Liver (tissue), 9 donors: ENCODE data around the gene TRIM41. TPM values are rescaled to one million over a fixed set of nuclear protein-coding genes. Genes with fewer than 3 reads are reported as not detected.
"Not testable (repeated sequence)": the region's sequence is repeated elsewhere in the genome, so short reads cannot be mapped to it uniquely, and the experiment has no call there.

Experiments used
- DNase-seq: peaks from one replicate; pipeline ENCODE4 v3.0.0-alpha.2; 2017; ENCODE audit warnings: low spot score
- H3K27ac ChIP-seq, 2 donors: one replicate each; pipeline ENCODE4 v1.7.0; 2013; ENCODE audit warnings: inconsistent platforms in 2 of 2, low read length in 2 of 2, control low read depth in 1 of 2, low read depth in 1 of 2, mild to moderate bottlenecking in 1 of 2
- H3K27me3 ChIP-seq, 4 donors: one replicate each; pipeline versions ENCODE4 v1.6.1 to v1.7.0; 2013; ENCODE audit warnings: low read length in 3 of 4, inconsistent platforms in 1 of 4, mild to moderate bottlenecking in 1 of 4, moderate library complexity in 1 of 4; ENCODE audit not compliant: control insufficient read depth in 4 of 4, insufficient read depth in 4 of 4
- H3K36me3 ChIP-seq, 4 donors: one replicate each; pipeline versions ENCODE4 v1.6.1 to v1.7.0; 2013; ENCODE audit warnings: low read length in 3 of 4, mild to moderate bottlenecking in 3 of 4, low read depth in 1 of 4, moderate library complexity in 1 of 4; ENCODE audit not compliant: control insufficient read depth in 4 of 4, insufficient read depth in 3 of 4
- H3K4me1 ChIP-seq, 4 donors: one replicate each; pipeline versions ENCODE4 v1.6.1 to v1.7.0; 2013; ENCODE audit warnings: low read length in 3 of 4, mild to moderate bottlenecking in 3 of 4, moderate library complexity in 1 of 4; ENCODE audit not compliant: control insufficient read depth in 4 of 4, insufficient read depth in 4 of 4
- H3K4me3 ChIP-seq, 3 donors: one replicate each; pipeline versions ENCODE4 v1.6.1 to v1.7.0; 2013; ENCODE audit warnings: low read length in 3 of 3, control low read depth in 1 of 3, low read depth in 1 of 3, mild to moderate bottlenecking in 1 of 3
- H3K9ac ChIP-seq, 2 donors: one replicate each; pipeline ENCODE4 v1.7.0; 2013; ENCODE audit warnings: low read length in 2 of 2, mild to moderate bottlenecking in 2 of 2, moderate library complexity in 2 of 2, control low read depth in 1 of 2, low read depth in 1 of 2
- H3K9me3 ChIP-seq, 4 donors: one replicate each; pipeline versions ENCODE4 v1.6.1 to v1.7.0; 2013; ENCODE audit warnings: low read length in 3 of 4; ENCODE audit not compliant: control insufficient read depth in 4 of 4
- EGR1 ChIP-seq, 2 donors: IDR thresholded peaks; 2 replicates each; pipeline ENCODE4 v1.6.1; 2016 to 2018; ENCODE audit warnings: antibody characterized with exemption in 2 of 2, low read depth in 2 of 2
- FOXA1 ChIP-seq: IDR thresholded peaks from 2 replicates; pipeline ENCODE4 v1.6.1; 2016; ENCODE audit warnings: antibody characterized with exemption
- FOXA2 ChIP-seq: IDR thresholded peaks from 2 replicates; pipeline ENCODE4 v1.6.1; 2016; ENCODE audit warnings: antibody characterized with exemption
- GABPA ChIP-seq, 2 donors: IDR thresholded peaks in 1 of 2; conservative IDR thresholded peaks in 1 of 2; 2 replicates each; pipeline ENCODE4 v1.6.1; 2016; ENCODE audit warnings: antibody characterized with exemption in 2 of 2, mild to moderate bottlenecking in 1 of 2, moderate library complexity in 1 of 2
- HNF4A ChIP-seq, 2 donors: conservative IDR thresholded peaks; 2 replicates each; pipeline ENCODE4 v1.6.1; 2016; ENCODE audit warnings: antibody characterized with exemption in 2 of 2, mild to moderate bottlenecking in 2 of 2
- HNF4G ChIP-seq: IDR thresholded peaks from 2 replicates; pipeline ENCODE4 v1.6.1; 2016; ENCODE audit warnings: antibody characterized with exemption
- JUND ChIP-seq, 2 donors: IDR thresholded peaks; 2 replicates each; pipeline ENCODE4 v1.6.1; 2016; ENCODE audit warnings: antibody characterized with exemption in 2 of 2
- NR2F2 ChIP-seq: IDR thresholded peaks from 2 replicates; pipeline ENCODE4 v1.6.1; 2016; ENCODE audit warnings: antibody characterized with exemption
- RAD21 ChIP-seq, 2 donors: IDR thresholded peaks; 2 replicates each; pipeline ENCODE4 v1.6.1; 2016; ENCODE audit warnings: antibody characterized with exemption in 2 of 2, mild to moderate bottlenecking in 2 of 2
- RXRA ChIP-seq, 2 donors: IDR thresholded peaks; 2 replicates each; pipeline ENCODE4 v1.6.1; 2017 to 2018; ENCODE audit warnings: antibody characterized with exemption in 2 of 2, mild to moderate bottlenecking in 1 of 2
- SP1 ChIP-seq: IDR thresholded peaks from 2 replicates; pipeline ENCODE4 v1.6.1; 2018; ENCODE audit warnings: antibody characterized with exemption, mild to moderate bottlenecking
- TAF1 ChIP-seq: conservative IDR thresholded peaks from 2 replicates; pipeline ENCODE4 v1.6.1; 2016; ENCODE audit warnings: antibody characterized with exemption, mild to moderate bottlenecking
- YY1 ChIP-seq: IDR thresholded peaks from 2 replicates; pipeline ENCODE4 v1.6.1; 2016; ENCODE audit warnings: antibody characterized with exemption, mild to moderate bottlenecking
- WGBS: extraction: QIAGEN DNeasy Blood & Tissue Kit; methylation state at CpG from one replicate; pipeline ENCODE4 v1.1.7; 2013; 5-methylcytosine and 5-hydroxymethylcytosine counted together
- polyA plus RNA-seq, 2 donors: library from polyadenylated mRNA; stranded (reverse) in 1 of 2; unstranded in 1 of 2; fragments of 200-250 nt in 1 of 2; fragments of >200 nt in 1 of 2; fragmentation: Nextera tagmentation in 1 of 2; extraction: Ambion mirVana in 1 of 2; gene quantifications; one replicate each; pipeline versions ENCODE4 v1.2.1 to v1.2.3, GENCODE V29; 2013 to 2015
- total RNA-seq, 2 donors: library from RNA; depleted of rRNA; stranded (reverse); fragments of >200 nt; gene quantifications; one replicate each; pipeline ENCODE4 v1.2.3, GENCODE V29; 2014
- TF ChIP-seq, protein P1 (sequence below): fragments of 150-350 bp; IDR thresholded peaks from 2 replicates; pipeline ENCODE4 v1.5.1; 2017; ENCODE audit warnings: improper control_type of control experiment, low read depth, low read length; ENCODE audit not compliant: missing input control
- TF ChIP-seq, protein P2 (sequence below): IDR thresholded peaks from 2 replicates; pipeline ENCODE4 v1.6.1; 2016; ENCODE audit warnings: antibody characterized with exemption, mild to moderate bottlenecking
- TF ChIP-seq, protein P3 (sequence below): IDR thresholded peaks from 2 replicates; pipeline ENCODE4 v1.6.1; 2016; ENCODE audit warnings: antibody characterized with exemption
- TF ChIP-seq, protein P4 (sequence below): IDR thresholded peaks from 2 replicates; pipeline ENCODE4 v1.6.1; 2016; ENCODE audit warnings: antibody characterized with exemption
- TF ChIP-seq, protein P5 (sequence below): IDR thresholded peaks from 2 replicates; pipeline ENCODE4 v1.6.1; 2016; ENCODE audit warnings: antibody characterized with exemption
- donor health status: healthy.
- donor health status: healthy.
- donor health status: healthy.
- donor health status: healthy.
- donor health status: healthy.

TRIM41 gene
- total and polyA plus RNA-seq, 4 donors = 2.8 to 14.1 (median 11.0) TPM

DNA sequence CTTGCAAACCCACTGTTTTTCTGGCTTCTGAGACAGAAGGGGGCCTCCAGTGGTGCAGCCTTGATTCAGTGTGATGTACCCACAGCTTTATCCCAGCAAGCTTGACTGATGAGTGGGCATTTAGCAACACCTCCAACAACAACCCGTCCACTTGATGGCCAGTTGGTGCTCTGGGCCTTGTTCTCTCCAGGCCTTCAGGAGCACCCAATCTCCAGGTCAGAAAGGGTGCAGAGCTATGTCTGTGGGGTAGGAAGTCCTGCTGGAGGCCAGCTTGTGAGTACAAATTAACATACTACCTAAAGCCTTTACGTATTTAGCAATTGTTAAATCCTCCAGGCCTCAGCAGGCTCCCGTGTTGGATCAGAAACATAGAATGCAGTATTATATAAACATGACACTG is 48.0 kb downstream of the TRIM41 start:
- WGBS = 93% methylated on average over 3 of the region's 3 CpGs
- no peak for DNase-seq
- Histone ChIP-seq H3K36me3 (no peaks in the 10 kb centered on the region), H3K9ac (no peak overlapping the region), H3K4me3 (no peak overlapping the region), H3K27ac (no peak overlapping the region), H3K9me3 (no peaks in the 10 kb centered on the region), H3K27me3 (no peaks in the 10 kb centered on the region), H3K4me1 (peaks cover 0 to 3% (median 0%) of the 10 kb centered on the region in 4 donors)
- no peak for TF ChIP-seq SP1
- TF ChIP-seq RXRA (IDR thresholded peaks at IDR 0.05) = no peak
- TF ChIP-seq RAD21 (IDR thresholded peaks at IDR 0.05) = no peak
- no peak for TF ChIP-seq YY1
- no peak for TF ChIP-seq NR2F2
- TF ChIP-seq JUND (IDR thresholded peaks at IDR 0.05) = no peak
- no peak for TF ChIP-seq FOXA1
- no peak for TF ChIP-seq GABPA (IDR thresholded peaks at IDR 0.05 in 1 of 2, conservative IDR thresholded peaks at IDR 0.05 in 1 of 2)
- TF ChIP-seq HNF4A (conservative IDR thresholded peaks at IDR 0.05) = no peak

DNA sequence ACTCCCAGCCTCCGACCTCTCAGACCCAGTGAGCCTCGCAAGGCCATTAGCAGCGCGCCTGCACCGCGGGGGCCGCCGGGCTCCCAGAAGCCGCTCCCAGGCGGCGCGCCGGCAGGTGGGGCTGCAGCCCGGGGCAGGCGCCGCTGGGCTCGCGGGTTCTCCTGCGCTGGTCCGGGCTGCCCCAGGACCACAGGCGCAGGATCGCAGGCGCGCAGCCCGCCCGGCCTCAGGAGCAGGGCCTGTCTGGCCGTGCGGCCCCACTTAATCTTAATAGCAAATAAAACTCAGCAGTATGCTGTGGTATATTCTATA is 50.3 kb downstream of the TRIM41 start:
- H3K27me3 ChIP-seq, H3K9me3 ChIP-seq, H3K9ac ChIP-seq, H3K27ac ChIP-seq, H3K36me3 ChIP-seq, H3K4me3 ChIP-seq, H3K4me1 ChIP-seq: not testable (repeated sequence)
- peak; percentile 45 to 55 for TF ChIP-seq RAD21 (IDR thresholded peaks at IDR 0.05)
- TF ChIP-seq, protein P1, sequence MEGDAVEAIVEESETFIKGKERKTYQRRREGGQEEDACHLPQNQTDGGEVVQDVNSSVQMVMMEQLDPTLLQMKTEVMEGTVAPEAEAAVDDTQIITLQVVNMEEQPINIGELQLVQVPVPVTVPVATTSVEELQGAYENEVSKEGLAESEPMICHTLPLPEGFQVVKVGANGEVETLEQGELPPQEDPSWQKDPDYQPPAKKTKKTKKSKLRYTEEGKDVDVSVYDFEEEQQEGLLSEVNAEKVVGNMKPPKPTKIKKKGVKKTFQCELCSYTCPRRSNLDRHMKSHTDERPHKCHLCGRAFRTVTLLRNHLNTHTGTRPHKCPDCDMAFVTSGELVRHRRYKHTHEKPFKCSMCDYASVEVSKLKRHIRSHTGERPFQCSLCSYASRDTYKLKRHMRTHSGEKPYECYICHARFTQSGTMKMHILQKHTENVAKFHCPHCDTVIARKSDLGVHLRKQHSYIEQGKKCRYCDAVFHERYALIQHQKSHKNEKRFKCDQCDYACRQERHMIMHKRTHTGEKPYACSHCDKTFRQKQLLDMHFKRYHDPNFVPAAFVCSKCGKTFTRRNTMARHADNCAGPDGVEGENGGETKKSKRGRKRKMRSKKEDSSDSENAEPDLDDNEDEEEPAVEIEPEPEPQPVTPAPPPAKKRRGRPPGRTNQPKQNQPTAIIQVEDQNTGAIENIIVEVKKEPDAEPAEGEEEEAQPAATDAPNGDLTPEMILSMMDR = peak; percentile 43
- WGBS = 19% methylated on average over 28 of the region's 28 CpGs
- DNase-seq = peak; percentile 48

DNA sequence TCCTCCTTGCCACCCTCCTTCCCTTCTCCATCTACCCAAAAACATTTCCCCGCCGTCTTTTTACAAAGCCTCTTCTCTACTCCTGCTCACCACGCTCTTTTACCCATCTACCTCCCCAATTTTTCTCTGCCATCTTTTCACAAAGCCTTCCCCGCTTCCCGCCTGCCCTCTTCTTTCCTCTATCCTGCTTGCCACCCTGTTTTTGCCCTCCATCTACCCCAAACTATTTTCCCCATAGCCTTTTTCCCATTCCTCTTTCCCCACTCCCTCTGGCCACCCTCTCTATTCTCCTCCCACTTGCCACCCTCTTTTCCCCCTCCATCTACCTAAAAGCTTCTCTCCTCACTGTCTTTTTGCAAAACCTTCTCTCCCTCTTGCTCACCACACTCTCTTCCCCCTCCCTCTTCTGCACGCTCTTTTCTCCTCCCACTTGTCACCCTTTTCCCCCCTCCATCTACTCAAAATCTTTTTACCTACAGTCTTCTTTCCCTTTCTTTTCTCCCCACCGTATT is 57.2 kb downstream of the TRIM41 start:
- no peak overlapping the region for H3K9ac ChIP-seq
- H3K4me1 ChIP-seq = no peaks in the 10 kb centered on the region
- no peaks in the 10 kb centered on the region for H3K27me3 ChIP-seq
- no peak overlapping the region for H3K4me3 ChIP-seq
- H3K9me3 ChIP-seq = no peaks in the 10 kb centered on the region
- no peak for DNase-seq
- no peak overlapping the region for H3K27ac ChIP-seq
- H3K36me3 ChIP-seq = no peaks in the 10 kb centered on the region
- TF ChIP-seq, protein P2, sequence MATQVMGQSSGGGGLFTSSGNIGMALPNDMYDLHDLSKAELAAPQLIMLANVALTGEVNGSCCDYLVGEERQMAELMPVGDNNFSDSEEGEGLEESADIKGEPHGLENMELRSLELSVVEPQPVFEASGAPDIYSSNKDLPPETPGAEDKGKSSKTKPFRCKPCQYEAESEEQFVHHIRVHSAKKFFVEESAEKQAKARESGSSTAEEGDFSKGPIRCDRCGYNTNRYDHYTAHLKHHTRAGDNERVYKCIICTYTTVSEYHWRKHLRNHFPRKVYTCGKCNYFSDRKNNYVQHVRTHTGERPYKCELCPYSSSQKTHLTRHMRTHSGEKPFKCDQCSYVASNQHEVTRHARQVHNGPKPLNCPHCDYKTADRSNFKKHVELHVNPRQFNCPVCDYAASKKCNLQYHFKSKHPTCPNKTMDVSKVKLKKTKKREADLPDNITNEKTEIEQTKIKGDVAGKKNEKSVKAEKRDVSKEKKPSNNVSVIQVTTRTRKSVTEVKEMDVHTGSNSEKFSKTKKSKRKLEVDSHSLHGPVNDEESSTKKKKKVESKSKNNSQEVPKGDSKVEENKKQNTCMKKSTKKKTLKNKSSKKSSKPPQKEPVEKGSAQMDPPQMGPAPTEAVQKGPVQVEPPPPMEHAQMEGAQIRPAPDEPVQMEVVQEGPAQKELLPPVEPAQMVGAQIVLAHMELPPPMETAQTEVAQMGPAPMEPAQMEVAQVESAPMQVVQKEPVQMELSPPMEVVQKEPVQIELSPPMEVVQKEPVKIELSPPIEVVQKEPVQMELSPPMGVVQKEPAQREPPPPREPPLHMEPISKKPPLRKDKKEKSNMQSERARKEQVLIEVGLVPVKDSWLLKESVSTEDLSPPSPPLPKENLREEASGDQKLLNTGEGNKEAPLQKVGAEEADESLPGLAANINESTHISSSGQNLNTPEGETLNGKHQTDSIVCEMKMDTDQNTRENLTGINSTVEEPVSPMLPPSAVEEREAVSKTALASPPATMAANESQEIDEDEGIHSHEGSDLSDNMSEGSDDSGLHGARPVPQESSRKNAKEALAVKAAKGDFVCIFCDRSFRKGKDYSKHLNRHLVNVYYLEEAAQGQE = no peak
- TF ChIP-seq, protein P3, sequence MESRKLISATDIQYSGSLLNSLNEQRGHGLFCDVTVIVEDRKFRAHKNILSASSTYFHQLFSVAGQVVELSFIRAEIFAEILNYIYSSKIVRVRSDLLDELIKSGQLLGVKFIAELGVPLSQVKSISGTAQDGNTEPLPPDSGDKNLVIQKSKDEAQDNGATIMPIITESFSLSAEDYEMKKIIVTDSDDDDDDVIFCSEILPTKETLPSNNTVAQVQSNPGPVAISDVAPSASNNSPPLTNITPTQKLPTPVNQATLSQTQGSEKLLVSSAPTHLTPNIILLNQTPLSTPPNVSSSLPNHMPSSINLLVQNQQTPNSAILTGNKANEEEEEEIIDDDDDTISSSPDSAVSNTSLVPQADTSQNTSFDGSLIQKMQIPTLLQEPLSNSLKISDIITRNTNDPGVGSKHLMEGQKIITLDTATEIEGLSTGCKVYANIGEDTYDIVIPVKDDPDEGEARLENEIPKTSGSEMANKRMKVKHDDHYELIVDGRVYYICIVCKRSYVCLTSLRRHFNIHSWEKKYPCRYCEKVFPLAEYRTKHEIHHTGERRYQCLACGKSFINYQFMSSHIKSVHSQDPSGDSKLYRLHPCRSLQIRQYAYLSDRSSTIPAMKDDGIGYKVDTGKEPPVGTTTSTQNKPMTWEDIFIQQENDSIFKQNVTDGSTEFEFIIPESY = no peak
- TF ChIP-seq, protein P4, sequence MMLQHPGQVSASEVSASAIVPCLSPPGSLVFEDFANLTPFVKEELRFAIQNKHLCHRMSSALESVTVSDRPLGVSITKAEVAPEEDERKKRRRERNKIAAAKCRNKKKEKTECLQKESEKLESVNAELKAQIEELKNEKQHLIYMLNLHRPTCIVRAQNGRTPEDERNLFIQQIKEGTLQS = no peak
- no peak for TF ChIP-seq HNF4A (conservative IDR thresholded peaks at IDR 0.05)
- no peak for TF ChIP-seq EGR1 (IDR thresholded peaks at IDR 0.05; ENCODE audit: low read depth in 2 of 2)
- no peak for TF ChIP-seq YY1
- no peak for TF ChIP-seq RAD21 (IDR thresholded peaks at IDR 0.05)
- no peak for TF ChIP-seq FOXA1
- no peak for TF ChIP-seq RXRA (IDR thresholded peaks at IDR 0.05)
- no peak for TF ChIP-seq TAF1
- no peak for TF ChIP-seq JUND (IDR thresholded peaks at IDR 0.05)
- no peak for TF ChIP-seq FOXA2
- TF ChIP-seq, protein P1 = no peak
- TF ChIP-seq HNF4G = no peak
- TF ChIP-seq SP1 = no peak
- TF ChIP-seq, protein P5, sequence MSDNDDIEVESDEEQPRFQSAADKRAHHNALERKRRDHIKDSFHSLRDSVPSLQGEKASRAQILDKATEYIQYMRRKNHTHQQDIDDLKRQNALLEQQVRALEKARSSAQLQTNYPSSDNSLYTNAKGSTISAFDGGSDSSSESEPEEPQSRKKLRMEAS = no peak
- 89% methylated on average over 7 of the region's 7 CpGs for WGBS
